GM10248 (cell line): ENCODE results near the gene ZNF664.

Experiments used
- CTCF ChIA-PET: fragments of 300-600 bp; sonication (Branson Sonifier 250); formaldehyde crosslinking; extraction: SDS; loops from one replicate; lab custom pipeline; 2021; ENCODE audit warnings: antibody characterized with exemption; lab: Yijun Ruan, JAX
- POLR2A ChIA-PET: fragments of 350-650 bp; sonication (Branson Sonifier 250); formaldehyde crosslinking; extraction: SDS; loops from one replicate; lab custom pipeline; 2020; ENCODE audit warnings: antibody characterized with exemption; lab: Yijun Ruan, JAX
- DNase-seq: peaks from one replicate; pipeline ENCODE4 v3.0.0; 2012; ENCODE audit errors: extremely low spot score
- CTCF ChIP-seq: IDR thresholded peaks from 2 replicates; pipeline ENCODE4 v1.5.1; 2012; ENCODE audit warnings: mild to moderate bottlenecking, low read depth; ENCODE audit errors: extremely low read depth, missing control alignments, control extremely low read depth

The ZNF664 gene

GRCh38 chr12:124041907-124042306, 68.9 kb downstream of the ZNF664 start:
- ChIA-PET CTCF (no interaction called here), POLR2A (no interaction called here)
- TF ChIP-seq CTCF = no peak
- DNase-seq = no peak

- POLR2A ChIA-PET = no interaction called here
- CTCF ChIA-PET = interaction anchor here (1.2 to 3.2 kb wide), 4 partner anchors 7 to 728 kb away, joined by 3 to 10 read pairs (median 6); no protein-coding TSS in a partner anchor
- DNase-seq = no peak
- TF ChIP-seq CTCF = no peak
These were observed 71.0 kb downstream of the ZNF664 start for GRCh38 chr12:124044021-124044420.

- DNase-seq = no peak
- ChIA-PET CTCF (interaction anchor here (1.7 to 3.2 kb wide), 2 partner anchors 8 to 718 kb away, joined by 4 to 10 read pairs; no protein-coding TSS in a partner anchor), POLR2A (no interaction called here)
These were observed 71.8 kb downstream of the ZNF664 start for GRCh38 chr12:124044809-124045321.

GRCh38 chr12:124045671-124046455, 72.8 kb downstream of the ZNF664 start:
- DNase-seq = no peak
- ChIA-PET CTCF (interaction anchor here (1.2 to 3.2 kb wide), 3 partner anchors 9 to 18 kb away, joined by 3 to 10 read pairs (median 7); no protein-coding TSS in a partner anchor), POLR2A (no interaction called here)
- no peak for TF ChIP-seq CTCF

More at GRCh38 chr12:124044809-124045321, 71.8 kb downstream of the ZNF664 start:
- TF ChIP-seq CTCF = no peak

- no peak for TF ChIP-seq CTCF
- ChIA-PET CTCF (interaction anchor here (1.2 to 3.2 kb wide), 3 partner anchors 10 to 18 kb away, joined by 3 to 10 read pairs (median 7); no protein-coding TSS in a partner anchor), POLR2A (no interaction called here)
- no peak for DNase-seq
These were observed 73.4 kb downstream of the ZNF664 start for GRCh38 chr12:124046456-124046740.

- no peak for DNase-seq
- POLR2A ChIA-PET = no interaction called here
- no peak for TF ChIP-seq CTCF
- CTCF ChIA-PET = interaction anchor here (1.2 to 3.2 kb wide), 3 partner anchors 11 to 17 kb away, joined by 3 to 10 read pairs (median 7); no protein-coding TSS in a partner anchor
These were observed 74.1 kb downstream of the ZNF664 start for GRCh38 chr12:124047045-124047566.
